GM12865 (cell line): Measurements from ENCODE around the gene VWA3A.
"Not testable (repeated sequence)": the region's sequence is repeated elsewhere in the genome, so short reads cannot be mapped to it uniquely, and the experiment has no call there.

Source experiments
- DNase-seq: peaks from one replicate; pipeline ENCODE4 v3.0.0; 2010; ENCODE audit warnings: low read depth
- H3K4me3 ChIP-seq: 2 replicates; pipeline ENCODE4 v1.5.1; 2011; ENCODE audit warnings: mild to moderate bottlenecking, low read depth, low read length, control low read depth
- CTCF ChIP-seq: IDR thresholded peaks from 2 replicates; pipeline ENCODE4 v1.5.1; 2011; ENCODE audit warnings: low read length, control low read depth, low read depth, inconsistent platforms; ENCODE audit not compliant: insufficient read depth; ENCODE audit errors: missing control alignments

Gene VWA3A

DNA sequence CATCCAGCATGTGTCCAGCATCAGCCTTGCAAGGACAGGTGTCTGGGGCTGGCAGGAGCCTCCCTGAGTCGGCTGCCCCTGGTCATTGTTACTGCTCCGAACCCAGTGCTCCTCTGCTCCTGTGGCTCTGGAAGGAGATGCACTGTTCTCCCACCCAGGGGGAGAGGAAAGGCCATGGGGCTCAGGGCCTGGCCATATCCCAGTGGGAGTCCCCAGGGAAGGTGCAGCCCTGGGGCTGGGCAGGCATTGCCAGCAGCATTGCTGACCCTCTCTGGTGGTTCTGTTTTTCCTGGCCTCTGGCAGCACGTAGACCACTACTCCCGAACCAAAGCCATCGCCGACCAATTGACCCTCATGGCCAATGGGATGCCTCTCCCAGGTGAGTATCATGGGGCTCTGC is 79.6 kb downstream of the VWA3A start:
- DNase-seq = no peak
- no peak overlapping the region for H3K4me3 ChIP-seq
- TF ChIP-seq CTCF = no peak

GRCh38 chr16:22172642-22173041 is 80.3 kb downstream of the VWA3A start:
- DNase-seq, H3K4me3 ChIP-seq: not testable (repeated sequence)

- no peak overlapping the region for H3K4me3 ChIP-seq
Measured at GRCh38 chr16:22174642-22175041, 82.3 kb downstream of the VWA3A start.

DNA sequence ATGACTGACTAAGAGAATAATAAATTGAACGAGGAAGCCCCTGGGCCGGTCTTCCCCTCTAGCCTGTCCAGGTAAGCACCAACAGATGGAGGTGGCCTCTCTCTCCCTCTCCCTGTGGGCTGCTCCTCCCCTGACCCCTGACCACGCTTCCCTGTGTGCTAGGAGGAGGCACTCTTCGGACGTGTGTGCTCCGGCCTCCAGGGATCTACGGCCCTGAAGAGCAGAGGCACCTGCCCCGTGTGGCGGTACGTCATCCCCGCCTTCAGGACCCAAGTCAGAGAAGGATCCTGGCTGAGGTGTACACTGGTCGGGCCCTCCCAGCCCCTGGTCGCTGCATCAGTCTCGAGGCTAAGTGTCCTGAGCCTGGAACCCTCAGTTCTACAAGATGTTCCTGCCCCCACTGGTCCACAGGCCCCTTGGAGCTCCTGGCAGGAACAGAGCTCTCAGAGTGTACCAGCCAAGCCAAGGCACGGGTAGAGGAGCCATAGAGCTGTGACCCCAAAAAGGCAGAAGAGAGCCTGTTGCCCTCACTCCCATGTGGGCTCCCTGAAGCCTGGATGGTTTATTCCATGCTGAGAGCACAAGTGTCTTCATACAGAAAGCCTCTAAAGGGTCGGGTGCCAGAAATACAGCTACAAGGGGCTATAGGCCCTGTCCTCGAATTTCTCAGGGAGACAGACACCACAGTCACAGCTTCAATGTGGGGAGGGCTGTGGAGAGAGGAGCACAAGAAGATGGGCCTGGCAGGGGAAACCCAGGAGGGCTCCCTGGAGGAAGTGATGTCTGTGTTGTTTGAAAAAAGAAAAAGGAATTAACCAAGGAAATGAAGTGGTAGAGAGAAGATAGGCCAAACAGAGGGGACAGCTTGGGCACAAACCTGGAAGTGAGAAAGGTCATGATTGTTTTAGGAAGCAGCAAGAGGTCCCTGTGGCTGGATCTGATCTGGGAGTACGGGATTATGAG is 85.9 kb downstream of the VWA3A start:
- no peak for DNase-seq
- no peak overlapping the region for H3K4me3 ChIP-seq

More at GRCh38 chr16:22174642-22175041, 82.3 kb downstream of the VWA3A start:
- DNase-seq = no peak
- no peak for TF ChIP-seq CTCF

DNA sequence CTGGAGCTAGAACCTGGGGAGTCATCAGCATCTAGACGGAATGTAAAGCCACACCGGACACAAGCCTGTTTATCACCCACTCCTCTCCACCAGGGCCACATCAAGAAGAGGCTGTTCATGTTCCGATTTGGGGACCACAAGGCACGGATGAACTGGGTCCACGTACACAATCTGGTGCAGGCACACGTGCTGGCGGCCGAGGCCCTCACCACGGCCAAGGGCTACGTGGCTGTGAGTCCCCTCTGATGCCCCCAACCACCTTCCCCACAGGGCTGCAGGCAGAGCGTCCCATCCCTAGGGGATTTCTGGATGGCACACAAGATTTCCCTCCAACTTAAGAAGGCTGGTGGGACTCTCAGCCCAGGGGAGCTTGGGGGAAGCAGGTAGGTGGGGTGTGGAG is 89.1 kb downstream of the VWA3A start:
- TF ChIP-seq CTCF = no peak
- H3K4me3 ChIP-seq = no peak overlapping the region
- DNase-seq = no peak

More for the DNA sequence above, 85.9 kb downstream of the VWA3A start:
- no peak for TF ChIP-seq CTCF

DNA sequence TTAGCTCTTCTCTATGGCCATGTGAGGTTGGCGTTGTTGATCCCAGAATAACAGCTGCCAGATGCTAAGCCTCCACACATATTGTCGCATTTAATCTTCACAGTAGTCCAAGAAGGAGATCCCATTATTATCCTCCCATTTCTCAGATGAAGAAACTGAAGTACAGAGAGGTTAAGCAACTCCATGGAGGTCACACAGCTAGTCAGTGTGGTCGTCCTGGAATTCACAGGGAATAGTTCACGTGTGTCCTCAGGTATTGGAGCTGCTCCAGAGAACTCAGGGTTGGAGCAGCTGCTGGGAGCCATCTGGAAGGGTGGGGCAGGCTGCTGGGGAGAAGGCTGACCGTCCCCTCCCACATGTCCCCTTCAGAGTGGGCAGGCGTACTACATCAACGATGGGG is 89.5 kb downstream of the VWA3A start:
- H3K4me3 ChIP-seq = no peak overlapping the region
- no peak for DNase-seq
- no peak for TF ChIP-seq CTCF

DNA sequence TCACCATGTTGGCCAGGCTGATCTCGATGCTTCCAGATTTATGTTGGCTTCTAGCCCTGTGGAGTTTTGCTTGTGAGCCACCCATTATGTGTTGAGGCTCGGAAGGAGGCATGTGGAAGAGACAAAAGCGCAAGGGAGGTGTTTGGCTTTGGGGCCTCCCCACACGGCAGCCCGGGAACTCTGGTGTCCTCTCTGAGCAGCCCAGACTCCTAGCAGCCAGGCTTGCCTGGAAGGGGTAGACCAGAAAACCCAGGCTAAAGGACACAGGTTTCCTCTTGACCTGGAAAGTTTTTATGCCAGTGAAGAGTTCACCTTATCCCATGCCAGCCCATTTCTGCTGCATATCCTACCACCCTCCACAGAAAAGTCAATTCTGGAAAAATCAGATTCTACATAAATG is 91.0 kb downstream of the VWA3A start:
- no peak for DNase-seq
- no peak overlapping the region for H3K4me3 ChIP-seq
- no peak for TF ChIP-seq CTCF
